Limb (tissue), 2 donors: ENCODE measurements around the gene GADL1.

Experiments
- DNase-seq, 2 donors: peaks; one replicate each; pipeline ENCODE4 v3.0.0-alpha.2; 2016; ENCODE audit errors: extremely low spot score in 2 of 2

GADL1 gene

DNA sequence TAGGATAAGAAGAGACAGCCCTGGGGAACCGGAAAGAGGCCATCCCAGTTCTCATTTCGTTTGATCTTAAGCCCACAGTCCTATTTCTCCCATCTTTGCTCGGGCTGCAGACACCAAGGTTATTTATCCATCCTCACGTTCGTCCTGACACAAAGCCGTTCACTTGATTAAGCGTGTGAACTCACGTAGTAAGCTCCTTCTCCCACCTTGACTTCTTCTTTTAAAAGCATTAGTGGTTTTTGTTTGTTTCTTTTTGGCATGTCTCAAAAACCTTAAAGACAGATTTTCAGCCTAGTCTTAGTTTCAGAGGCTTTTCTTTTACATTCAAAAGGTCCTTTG lies 217.1 kb downstream of the GADL1 start:
- DNase-seq: no peak

DNA sequence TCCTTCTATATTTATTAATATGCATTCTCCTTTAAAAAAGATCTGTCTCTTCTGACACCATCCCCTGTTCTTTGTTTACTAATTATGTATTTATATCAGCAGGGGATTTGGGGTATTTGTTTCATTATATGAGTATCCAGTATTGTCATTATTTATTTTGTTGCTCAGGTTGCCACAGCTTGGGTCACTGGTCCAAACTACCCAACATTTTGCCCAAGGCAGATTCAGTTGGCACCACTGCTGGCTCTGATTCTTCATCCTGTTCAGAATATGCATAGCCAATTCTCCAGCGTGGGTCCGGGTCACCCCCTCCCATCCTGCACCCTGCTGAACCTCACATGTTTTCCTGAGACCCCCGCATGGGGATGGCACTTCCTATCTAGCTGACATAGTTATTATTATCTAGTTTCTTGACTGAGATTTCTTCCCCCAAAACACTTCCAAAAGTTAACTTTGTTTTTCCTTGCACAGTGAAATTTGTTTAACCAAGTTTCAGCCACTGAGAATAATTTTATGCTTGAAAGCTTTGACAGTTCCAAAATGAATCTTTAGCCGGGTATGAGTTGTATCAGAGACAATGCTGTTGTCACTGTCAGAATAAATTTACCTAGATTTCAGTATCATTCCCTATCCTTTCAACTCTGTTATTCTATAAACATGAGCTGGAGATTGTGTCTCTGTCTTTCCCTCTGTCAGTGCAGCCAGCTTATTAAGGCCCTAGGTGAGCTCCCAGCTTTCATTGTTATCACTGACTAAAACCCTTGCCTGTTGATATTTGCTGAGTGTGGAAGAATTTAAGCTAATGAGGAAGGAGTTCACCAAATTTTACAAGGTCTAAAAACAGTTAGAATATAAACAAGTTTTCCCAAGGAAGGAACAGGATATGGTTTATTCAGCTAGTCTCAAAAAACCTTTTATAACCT lies 217.8 kb downstream of the GADL1 start:
- no peak for DNase-seq
